SK-N-MC (cell line): ENCODE results near the gene FBXO36.

Source experiments
- EZH2 ChIP-seq: fragments of 200-600 bp; sonication (generic); IDR thresholded peaks from one replicate; pipeline ENCODE4 v1.6.1; 2017; ENCODE audit warnings: antibody characterized with exemption
- FOXP2 ChIP-seq: optimal IDR thresholded peaks from 2 replicates; pipeline ENCODE3; 2011; ENCODE audit warnings: mild to moderate bottlenecking, moderate library complexity; ENCODE audit not compliant: insufficient read depth; ENCODE audit errors: extremely low read length, control extremely low read depth
- POLR2AphosphoS5 ChIP-seq: IDR thresholded peaks from 2 replicates; pipeline ENCODE4 v1.6.1; 2012; ENCODE audit warnings: mild to moderate bottlenecking, low read depth, low read length, borderline replicate concordance

DNA sequence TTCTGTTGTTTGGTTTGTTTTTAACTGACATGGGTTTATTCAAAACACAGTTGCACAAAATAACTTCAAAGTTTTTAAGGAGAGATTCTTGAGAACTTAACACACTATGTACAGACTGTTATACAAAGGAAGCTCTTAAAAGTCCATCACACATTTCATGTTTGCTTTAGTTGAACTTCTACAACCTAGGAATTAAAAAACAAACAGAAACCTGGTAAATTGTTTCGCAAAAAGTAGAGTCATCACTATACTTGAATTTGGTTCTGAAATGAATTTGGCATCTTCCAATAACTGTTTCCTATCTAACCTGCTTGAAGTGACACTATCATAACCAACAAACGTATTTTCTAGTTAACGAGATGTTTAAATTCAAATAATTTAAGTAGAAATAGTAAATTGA lies 22.3 kb upstream of the FBXO36 start:
- TF ChIP-seq EZH2: no peak
- TF ChIP-seq POLR2AphosphoS5: no peak
- TF ChIP-seq FOXP2: no peak
